CD1c-positive myeloid dendritic cell (primary cell): ENCODE measurements around the gene C16orf54.
"Not testable (repeated sequence)": the region's sequence is repeated elsewhere in the genome, so short reads cannot be mapped to it uniquely, and the experiment has no call there.

Source experiments
- DNase-seq: peaks from one replicate; pipeline ENCODE4 v3.0.0-alpha.2; 2016; ENCODE audit errors: extremely low spot score

Gene C16orf54

GRCh38 chr16:29708917-29709600 is 36.7 kb downstream of the C16orf54 start:
- no peak for DNase-seq

GRCh38 chr16:29707160-29707559 is 38.6 kb downstream of the C16orf54 start:
- not testable (repeated sequence) for DNase-seq

GRCh38 chr16:29705030-29705429 is 40.8 kb downstream of the C16orf54 start:
- DNase-seq: no peak

GRCh38 chr16:29702269-29702668 is 43.5 kb downstream of the C16orf54 start:
- DNase-seq: peak; percentile 13

GRCh38 chr16:29701214-29701555 is 44.6 kb downstream of the C16orf54 start:
- DNase-seq: no peak

- DNase-seq: peak; percentile 81
Observed at GRCh38 chr16:29700253-29700987, 45.4 kb downstream of the C16orf54 start.

- DNase-seq: peak; percentile 50
Observed at GRCh38 chr16:29699324-29700219, 46.2 kb downstream of the C16orf54 start.

- DNase-seq: no peak
Observed at GRCh38 chr16:29698484-29699323, 47.1 kb downstream of the C16orf54 start.

GRCh38 chr16:29698042-29698441 is 47.7 kb downstream of the C16orf54 start:
- DNase-seq: no peak

GRCh38 chr16:29697391-29697790 is 48.4 kb downstream of the C16orf54 start:
- DNase-seq: no peak

- DNase-seq: no peak
Observed at GRCh38 chr16:29696881-29697331, 48.9 kb downstream of the C16orf54 start.

- DNase-seq: not testable (repeated sequence)
Observed at GRCh38 chr16:29695675-29696074, 50.1 kb downstream of the C16orf54 start.

GRCh38 chr16:29694384-29695195 is 51.2 kb downstream of the C16orf54 start:
- DNase-seq: no peak

GRCh38 chr16:29692606-29693005 is 53.2 kb downstream of the C16orf54 start:
- not testable (repeated sequence) for DNase-seq
